GM18519 (cell line): ENCODE data around the gene TMPRSS4.

Source experiments
- ATAC-seq: cut with Tn5 transposase; IDR thresholded peaks from one replicate; pipeline ENCODE4 v1.9.1; 2021; ENCODE audit warnings: mild to moderate bottlenecking, moderate library complexity; ENCODE audit not compliant: unreplicated experiment, low FRiP score

Gene TMPRSS4

DNA sequence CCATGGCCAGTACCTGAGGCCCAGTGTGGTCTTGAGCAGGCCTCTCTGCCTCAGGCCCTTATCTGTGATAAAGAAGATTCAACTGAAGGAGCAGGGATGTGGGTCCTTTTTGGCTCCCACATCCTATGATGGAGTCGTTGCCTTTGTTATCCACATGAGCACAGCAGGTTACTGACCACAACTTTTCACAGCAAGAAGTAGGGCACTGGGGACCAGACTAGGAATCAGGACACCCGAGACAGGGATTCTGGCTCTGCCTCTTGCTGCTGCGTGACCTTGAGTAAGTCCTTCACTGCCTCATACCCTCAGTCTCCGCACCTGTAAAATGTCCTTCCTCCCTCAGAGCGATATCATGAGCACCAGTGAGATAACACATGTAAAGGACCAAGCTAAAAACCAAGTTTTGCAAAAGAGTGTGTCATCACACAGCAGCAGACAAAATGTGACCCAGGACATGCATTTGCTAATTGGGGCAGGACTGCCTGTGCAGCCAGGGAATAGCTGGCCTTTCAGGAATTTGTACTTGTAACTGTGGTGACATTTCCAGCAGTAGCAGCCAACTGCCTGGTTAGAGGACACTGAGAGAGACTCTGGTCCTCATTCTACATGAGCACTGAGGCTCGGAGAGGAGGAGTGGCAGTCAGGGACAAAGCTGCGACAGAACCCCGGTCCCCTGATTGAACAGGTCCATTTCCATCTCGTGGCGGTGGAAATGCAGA, 23.1 kb downstream of the TMPRSS4 start:
- no peak for ATAC-seq

GRCh38 chr11:118100691-118101232, 23.9 kb downstream of the TMPRSS4 start:
- ATAC-seq = no peak

DNA sequence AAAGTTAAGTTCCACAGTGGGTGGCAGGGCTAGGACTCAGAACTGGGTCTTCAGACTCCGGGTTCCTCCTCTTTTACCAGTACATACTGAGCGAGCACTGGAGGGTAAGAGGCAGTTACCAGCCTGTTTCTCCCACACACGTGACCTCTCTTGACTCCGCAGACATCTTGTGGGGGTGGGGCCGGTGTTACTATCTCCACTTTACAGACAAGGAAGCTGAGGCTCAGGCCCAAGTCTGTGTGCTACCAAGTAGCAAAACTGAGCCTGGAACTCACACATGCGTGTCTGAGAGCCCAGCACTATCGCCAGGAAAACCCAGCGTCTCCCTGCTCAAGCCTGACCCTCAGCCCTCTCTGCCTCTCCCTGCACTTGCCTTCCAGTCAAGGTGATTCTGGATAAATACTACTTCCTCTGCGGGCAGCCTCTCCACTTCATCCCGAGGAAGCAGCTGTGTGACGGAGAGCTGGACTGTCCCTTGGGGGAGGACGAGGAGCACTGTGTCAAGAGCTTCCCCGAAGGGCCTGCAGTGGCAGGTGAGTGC, 25.9 kb downstream of the TMPRSS4 start:
- no peak for ATAC-seq

- ATAC-seq = no peak
Measured at GRCh38 chr11:118104491-118104890, 27.6 kb downstream of the TMPRSS4 start.

DNA sequence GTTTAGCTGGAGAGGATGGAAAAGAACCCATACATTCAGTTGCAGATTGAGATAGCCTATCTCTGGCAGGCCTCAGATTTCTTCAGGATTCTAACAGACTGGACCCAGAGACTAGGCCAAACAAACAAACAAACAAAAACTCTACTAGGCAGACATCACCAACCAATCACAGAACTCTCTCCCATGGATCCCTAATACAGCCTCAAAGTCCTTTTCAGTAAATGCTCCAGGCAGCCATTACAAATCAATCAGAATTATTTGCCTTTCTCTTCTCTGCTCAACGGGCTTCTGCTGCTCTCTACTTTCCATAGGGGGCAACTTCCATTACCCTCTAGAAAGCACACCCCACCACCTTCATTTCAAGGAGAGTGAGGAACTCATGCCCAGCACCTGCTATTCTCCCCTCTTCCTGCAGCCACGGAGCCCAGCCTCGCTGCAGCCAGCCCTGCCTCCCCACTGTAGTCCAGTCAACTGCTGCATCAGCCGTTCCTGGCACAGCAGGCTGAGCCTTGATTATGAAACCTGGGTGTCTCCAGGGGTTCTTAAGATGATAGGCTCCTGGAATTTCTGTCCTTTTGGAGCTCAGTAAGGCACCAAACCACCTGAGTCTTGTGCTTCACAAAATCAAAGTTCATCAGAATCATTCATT, 28.9 kb downstream of the TMPRSS4 start:
- no peak for ATAC-seq

GRCh38 chr11:118106789-118107335, 30.0 kb downstream of the TMPRSS4 start:
- no peak for ATAC-seq

DNA sequence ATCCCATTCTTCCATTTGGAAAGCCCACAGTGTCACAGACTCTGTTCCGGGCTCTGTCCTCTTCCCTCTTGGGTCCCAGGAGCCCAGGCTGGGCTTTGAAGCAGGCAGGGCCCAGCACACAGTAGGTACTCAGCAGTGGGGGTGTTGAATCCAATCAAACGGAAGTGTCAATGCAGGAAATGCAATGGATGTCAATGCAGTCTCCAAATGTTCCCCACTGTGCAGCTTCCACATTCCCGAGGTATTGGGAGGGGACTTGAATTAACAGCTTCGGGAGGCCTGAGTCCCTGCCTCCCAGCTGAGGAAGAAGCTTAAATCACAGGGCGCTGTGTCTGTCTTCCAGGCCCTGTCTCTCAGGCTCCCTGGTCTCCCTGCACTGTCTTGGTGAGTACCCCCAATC, 31.6 kb downstream of the TMPRSS4 start:
- no peak for ATAC-seq

DNA sequence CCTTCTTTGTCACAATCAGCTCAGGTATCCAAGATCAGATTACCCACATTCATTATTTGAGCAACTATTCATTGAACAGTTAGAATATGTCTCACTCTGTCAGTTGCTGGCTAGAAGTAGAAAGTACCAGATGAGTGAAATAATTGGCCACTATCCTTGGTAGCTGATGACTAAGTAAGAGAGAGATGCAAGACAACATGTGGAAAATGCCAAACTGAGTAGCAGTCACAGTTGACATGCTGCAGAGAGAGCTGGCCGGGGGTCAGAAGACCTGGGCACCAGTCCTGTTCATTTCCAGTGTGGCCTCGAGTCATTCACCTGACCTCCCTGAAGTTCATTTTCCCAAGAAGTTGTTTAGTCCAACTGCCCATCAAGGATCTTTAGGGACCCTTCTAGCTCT, 32.4 kb downstream of the TMPRSS4 start:
- ATAC-seq = no peak

GRCh38 chr11:118111019-118111743, 34.3 kb downstream of the TMPRSS4 start:
- ATAC-seq = no peak

GRCh38 chr11:118111744-118112035, 34.8 kb downstream of the TMPRSS4 start:
- ATAC-seq = no peak

DNA sequence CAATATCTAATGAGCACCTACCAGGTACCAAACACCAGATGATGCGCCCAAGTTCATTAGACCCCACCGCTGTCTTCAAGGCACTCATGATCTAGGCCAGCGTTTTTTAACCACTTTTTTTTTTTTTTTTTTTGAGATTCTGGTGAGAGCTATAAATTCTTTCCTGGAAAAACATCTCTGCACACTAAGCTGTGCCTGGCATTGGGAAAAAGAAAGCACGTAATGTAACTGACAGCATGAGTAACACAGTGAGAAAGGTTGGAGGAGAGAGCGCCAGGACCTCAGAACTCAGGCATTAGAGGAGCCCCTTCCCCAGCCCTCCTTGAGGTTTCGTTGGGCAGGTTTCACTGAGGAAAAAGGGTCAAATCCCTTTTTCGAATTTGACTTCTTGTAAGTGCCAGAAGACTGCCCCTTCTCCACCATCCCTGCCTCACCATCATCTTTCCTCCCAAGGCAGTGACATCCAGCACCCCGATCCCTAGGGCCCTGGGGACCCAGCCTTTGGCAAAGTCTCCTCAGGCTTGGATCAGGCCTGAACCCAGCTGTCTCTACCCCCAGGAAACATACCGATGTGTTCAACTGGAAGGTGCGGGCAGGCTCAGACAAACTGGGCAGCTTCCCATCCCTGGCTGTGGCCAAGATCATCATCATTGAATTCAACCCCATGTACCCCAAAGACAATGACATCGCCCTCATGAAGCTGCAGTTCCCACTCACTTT, 36.0 kb downstream of the TMPRSS4 start:
- no peak for ATAC-seq

DNA sequence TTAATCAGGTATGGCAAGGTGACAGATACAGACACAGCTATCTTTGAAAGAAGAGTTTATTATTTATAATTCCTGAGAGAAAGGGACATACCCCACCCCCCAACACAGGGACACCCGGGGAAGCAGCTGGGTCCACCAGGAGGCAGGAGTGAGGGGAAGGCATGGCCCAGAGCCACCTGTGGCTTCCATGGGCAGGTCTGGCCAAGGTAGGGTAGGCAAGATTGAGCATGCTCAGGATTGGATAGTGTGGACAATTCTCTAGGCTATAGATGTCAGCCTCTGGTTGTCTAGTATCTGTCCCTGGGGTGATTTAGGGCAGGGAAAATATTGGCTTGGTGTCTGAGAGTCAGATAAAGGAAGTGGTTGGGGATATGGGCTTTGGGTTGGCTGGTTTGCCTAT, 37.4 kb downstream of the TMPRSS4 start:
- no peak for ATAC-seq

DNA sequence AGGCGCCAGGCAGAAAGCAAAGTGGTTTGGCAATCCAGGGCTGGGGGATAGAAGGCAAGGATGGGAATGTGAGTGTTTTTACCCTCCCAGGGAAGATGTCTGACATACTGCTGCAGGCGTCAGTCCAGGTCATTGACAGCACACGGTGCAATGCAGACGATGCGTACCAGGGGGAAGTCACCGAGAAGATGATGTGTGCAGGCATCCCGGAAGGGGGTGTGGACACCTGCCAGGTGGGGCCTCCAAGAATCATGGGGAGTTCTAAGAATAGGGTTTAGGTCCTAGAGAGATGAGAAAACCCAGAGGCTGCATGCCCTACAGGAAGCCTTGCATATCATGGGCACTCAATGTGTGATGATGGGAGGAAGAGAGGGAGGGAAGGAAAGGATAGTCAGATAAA, 38.2 kb downstream of the TMPRSS4 start:
- ATAC-seq = no peak

- ATAC-seq = no peak
Measured at GRCh38 chr11:118117790-118118601, 41.1 kb downstream of the TMPRSS4 start.

DNA sequence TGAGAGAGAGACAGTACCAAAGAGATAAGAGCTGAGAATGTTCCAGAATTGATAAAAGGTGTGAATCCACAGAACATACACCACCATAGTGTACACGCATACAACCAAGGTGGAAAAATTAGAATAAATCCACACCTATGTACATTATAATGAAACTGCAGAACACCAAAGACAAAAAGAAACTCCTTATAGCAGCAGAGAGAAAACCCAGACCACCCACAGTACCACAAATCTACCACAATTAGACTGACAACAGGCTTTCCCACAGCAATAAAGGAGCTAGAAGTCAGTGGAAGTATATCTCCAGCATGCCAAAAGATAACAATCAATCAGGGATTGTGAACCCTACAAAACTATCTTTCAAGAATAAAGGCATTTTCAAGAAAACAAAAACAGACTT, 43.9 kb downstream of the TMPRSS4 start:
- ATAC-seq = no peak

- no peak for ATAC-seq
Measured at GRCh38 chr11:118124929-118125535, 48.2 kb downstream of the TMPRSS4 start.

DNA sequence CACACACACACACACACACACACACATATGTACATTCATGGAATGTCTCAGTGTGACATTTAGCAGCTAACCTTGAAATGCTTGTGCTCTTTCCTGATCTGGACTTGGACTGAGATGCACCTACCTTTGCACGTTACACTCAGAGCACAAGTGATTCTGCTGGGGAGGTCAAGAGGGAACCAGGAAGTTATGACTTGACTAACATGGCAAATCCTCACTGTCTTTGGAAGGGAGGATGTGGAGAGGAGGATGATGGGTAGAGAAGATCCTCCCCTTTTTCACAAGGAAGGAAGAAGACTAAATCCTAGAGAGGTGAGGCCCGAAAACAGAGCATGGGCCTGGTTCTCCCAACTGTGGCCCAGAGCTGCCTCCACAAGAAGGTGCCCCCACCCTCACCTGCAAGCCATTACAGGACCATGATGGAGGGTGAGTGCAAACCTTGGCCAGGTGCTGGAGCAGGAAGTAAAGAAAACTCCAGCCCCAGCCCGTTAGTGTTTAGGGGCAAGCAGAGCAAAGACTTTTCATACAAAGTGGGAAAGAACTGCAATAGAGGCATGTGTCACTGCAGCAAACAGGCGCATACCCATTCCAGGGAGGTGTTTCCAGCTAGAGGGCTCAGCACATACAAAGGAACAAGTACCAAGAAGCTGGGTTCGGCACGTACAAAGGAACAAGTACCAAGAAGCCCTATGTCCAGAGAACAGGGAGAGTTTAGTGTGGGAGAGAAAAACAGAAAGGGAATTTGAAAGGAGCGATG, 49.4 kb downstream of the TMPRSS4 start:
- ATAC-seq = no peak

- ATAC-seq = no peak
Measured at GRCh38 chr11:118128310-118128709, 51.4 kb downstream of the TMPRSS4 start.
